SK-N-SH (cell line): ENCODE measurements around the gene EZH1. TPM values are rescaled to one million over a fixed set of nuclear protein-coding genes. Genes with fewer than 3 reads are reported as not detected.
A peak's percentile ranks its signal among the peaks of the same experiment; 100 is the strongest.

Experiments used
- CTCF ChIA-PET: fragments of 300-600, 350-600 bp; formaldehyde crosslinking; extraction: SDS; loops from one replicate; lab custom pipeline; 2021; lab: Yijun Ruan, JAX
- POLR2A ChIA-PET: fragments of 350-600 bp; sonication (Branson Sonifier 250); formaldehyde crosslinking; extraction: SDS; loops from one replicate; lab custom pipeline; 2020; ENCODE audit warnings: antibody characterized with exemption, inconsistent platforms; lab: Yijun Ruan, JAX
- DNase-seq: peaks from one replicate; pipeline ENCODE4 v3.0.0; 2012
- H2AFZ ChIP-seq: fragments of 200-600 bp; sonication (generic); 2 replicates; pipeline ENCODE4 v1.8.1; 2016; ENCODE audit warnings: antibody characterized with exemption, mild to moderate bottlenecking, low read depth
- H3F3A ChIP-seq: fragments of 200-600 bp; sonication (generic); replicated peaks from 2 replicates; pipeline ENCODE3; 2016; ENCODE audit warnings: antibody characterized with exemption, mild to moderate bottlenecking; ENCODE audit not compliant: insufficient read depth
- H3K27ac ChIP-seq, 2 experiments: fragments of 200-500 bp in 1 of 2; fragments of 200-600 bp in 1 of 2; sonication (Bioruptor generic) in 1 of 2; sonication (generic), shearing (Covaris generic) in 1 of 2; 2 replicates each; pipeline versions ENCODE4 v1.5.1 to v1.6.1; 2014 to 2016; ENCODE audit warnings: low read depth in 2 of 2, inconsistent platforms in 1 of 2, low read length in 1 of 2, mild to moderate bottlenecking in 1 of 2, mixed read lengths in 1 of 2
- H3K27me3 ChIP-seq: fragments of 200-600 bp; sonication (generic), shearing (Covaris generic); 2 replicates; pipeline ENCODE4 v1.6.1; 2016; ENCODE audit warnings: mixed run types; ENCODE audit not compliant: insufficient read depth
- H3K36me3 ChIP-seq, 2 experiments: fragments of 200-500 bp in 1 of 2; fragments of 200-600 bp in 1 of 2; sonication (Bioruptor generic) in 1 of 2; sonication (generic) in 1 of 2; replicated peaks in 1 of 2; 2 replicates each; pipeline versions ENCODE3 to v1.5.1; 2014 to 2016; ENCODE audit warnings: low read length in 1 of 2, mild to moderate bottlenecking in 1 of 2; ENCODE audit not compliant: insufficient read depth in 2 of 2, control insufficient read depth in 1 of 2
- H3K4me1 ChIP-seq, 2 experiments: fragments of 200-500 bp in 1 of 2; fragments of 200-600 bp in 1 of 2; sonication (Bioruptor generic) in 1 of 2; sonication (generic), shearing (Covaris generic) in 1 of 2; 2 replicates each; pipeline versions ENCODE4 v1.5.1 to v1.6.1; 2014 to 2016; ENCODE audit warnings: low read depth in 1 of 2, low read length in 1 of 2, mixed run types in 1 of 2; ENCODE audit not compliant: insufficient read depth in 2 of 2, control insufficient read depth in 1 of 2
- H3K4me2 ChIP-seq: fragments of 200-600 bp; sonication (generic), shearing (Covaris generic); 2 replicates; pipeline ENCODE4 v1.6.1; 2017; ENCODE audit warnings: mixed run types
- H3K4me3 ChIP-seq, 2 experiments: fragments of 200-500 bp in 1 of 2; fragments of 200-600 bp in 1 of 2; sonication (Bioruptor generic) in 1 of 2; sonication (generic), shearing (Covaris generic) in 1 of 2; 2 replicates each; pipeline versions ENCODE4 v1.5.1 to v1.8.1; 2014 to 2016; ENCODE audit warnings: low read depth in 2 of 2, inconsistent platforms in 1 of 2, low read length in 1 of 2, mild to moderate bottlenecking in 1 of 2, mixed read lengths in 1 of 2, moderate library complexity in 1 of 2
- H3K79me2 ChIP-seq: fragments of 200-600 bp; sonication (generic); 2 replicates; pipeline ENCODE4 v1.8.1; 2017; ENCODE audit warnings: mild to moderate bottlenecking; ENCODE audit not compliant: insufficient read depth
- H3K9ac ChIP-seq: fragments of 200-600 bp; sonication (generic); 2 replicates; pipeline ENCODE4 v1.6.1; 2017; ENCODE audit warnings: mixed run types
- H3K9me2 ChIP-seq: fragments of 200-600 bp; sonication (generic); 2 replicates; pipeline ENCODE4 v1.6.1; 2017; ENCODE audit warnings: mixed run types
- H3K9me3 ChIP-seq: fragments of 200-600 bp; sonication (generic); 2 replicates; pipeline ENCODE4 v1.6.1; 2017; ENCODE audit warnings: mixed run types, mild to moderate bottlenecking, moderate library complexity
- H4K20me1 ChIP-seq: fragments of 200-600 bp; sonication (generic); 2 replicates; pipeline ENCODE4 v1.6.1; 2017; ENCODE audit warnings: mild to moderate bottlenecking, mixed run types; ENCODE audit not compliant: insufficient read depth
- CHD2 ChIP-seq: fragments of 150-350 bp; IDR thresholded peaks from 2 replicates; pipeline ENCODE4 v1.6.1; 2018; ENCODE audit warnings: low read length; ENCODE audit not compliant: partially characterized antibody
- ELF1 ChIP-seq: IDR thresholded peaks from 2 replicates; pipeline ENCODE4 v1.4.0; 2012
- EZH2phosphoT487 ChIP-seq: fragments of 200-600 bp; sonication (generic); IDR thresholded peaks from 2 replicates; pipeline ENCODE4 v1.6.1; 2017; ENCODE audit warnings: low read depth, mixed run types, mild to moderate bottlenecking, antibody characterized with exemption, moderate library complexity, borderline replicate concordance
- FOSL2 ChIP-seq: IDR thresholded peaks from 2 replicates; pipeline ENCODE4 v1.4.0; 2012; ENCODE audit warnings: low read depth, mild to moderate bottlenecking, moderate library complexity, borderline replicate concordance
- FOXM1 ChIP-seq: IDR thresholded peaks from 2 replicates; pipeline ENCODE4 v1.4.0; 2012; ENCODE audit warnings: low read depth, mild to moderate bottlenecking
- GABPA ChIP-seq: IDR thresholded peaks from 2 replicates; pipeline ENCODE4 v1.4.0; 2012; ENCODE audit warnings: low read depth, mild to moderate bottlenecking
- IRF3 ChIP-seq: fragments of 150-350 bp; IDR thresholded peaks from 2 replicates; pipeline ENCODE4 v1.6.1; 2016; ENCODE audit warnings: mild to moderate bottlenecking, low read depth, low read length
- JUND ChIP-seq: IDR thresholded peaks from 2 replicates; pipeline ENCODE4 v1.4.0; 2012
- MAX ChIP-seq: IDR thresholded peaks from 2 replicates; pipeline ENCODE4 v1.4.0; 2012; ENCODE audit warnings: low read depth
- MEF2A ChIP-seq: IDR thresholded peaks from 2 replicates; pipeline ENCODE4 v1.4.0; 2012; ENCODE audit warnings: low read depth, borderline replicate concordance
- MXI1 ChIP-seq: IDR thresholded peaks from 2 replicates; pipeline ENCODE4 v1.6.1; 2012; ENCODE audit warnings: mild to moderate bottlenecking, low read depth, low read length, improper control_type of control experiment
- NFIC ChIP-seq: IDR thresholded peaks from 2 replicates; pipeline ENCODE4 v1.4.0; 2012; ENCODE audit warnings: borderline replicate concordance
- SIN3A ChIP-seq: IDR thresholded peaks from 2 replicates; pipeline ENCODE4 v1.6.1; 2012; ENCODE audit warnings: low read depth, mild to moderate bottlenecking, low read length, moderate library complexity, borderline replicate concordance
- SMC3 ChIP-seq: IDR thresholded peaks from 2 replicates; pipeline ENCODE4 v1.6.1; 2012; ENCODE audit warnings: low read depth, low read length, improper control_type of control experiment
- TAF1 ChIP-seq: IDR thresholded peaks from 2 replicates; pipeline ENCODE4 v1.6.1; 2012; ENCODE audit warnings: low read depth, mild to moderate bottlenecking, low read length, moderate library complexity, borderline replicate concordance
- TCF12 ChIP-seq: IDR thresholded peaks from 2 replicates; pipeline ENCODE4 v1.4.0; 2012
- TEAD4 ChIP-seq: IDR thresholded peaks from 2 replicates; pipeline ENCODE4 v1.4.0; 2012; ENCODE audit warnings: mild to moderate bottlenecking, borderline replicate concordance; ENCODE audit not compliant: insufficient read depth
- USF2 ChIP-seq: fragments of 150-350 bp; IDR thresholded peaks from 2 replicates; pipeline ENCODE4 v1.6.1; 2017; ENCODE audit warnings: antibody characterized with exemption, low read length, low read depth, borderline replicate concordance
- YY1 ChIP-seq: IDR thresholded peaks from 2 replicates; pipeline ENCODE4 v1.4.0; 2012; ENCODE audit warnings: low read depth, mild to moderate bottlenecking
- ZBTB33 ChIP-seq: IDR thresholded peaks from 2 replicates; pipeline ENCODE4 v1.4.0; 2012; ENCODE audit warnings: low read depth, borderline replicate concordance
- WGBS: methylation state at CpG from one replicate; pipeline ENCODE4 v1.1.6; 2017; ENCODE audit warnings: low lambda C conversion rate; 5-methylcytosine and 5-hydroxymethylcytosine counted together
- polyA plus RNA-seq, 3 experiments: library from polyadenylated mRNA; depleted of rRNA; stranded (reverse); fragments of >200 nt; gene quantifications; 2 replicates each; pipeline ENCODE4 v1.2.3, GENCODE V29; 2012
- TF ChIP-seq, protein P1 (sequence below): IDR thresholded peaks from 2 replicates; pipeline ENCODE4 v1.4.0; 2012; ENCODE audit warnings: low read depth, borderline replicate concordance

The EZH1 gene
- polyA plus RNA-seq, 1 of the 3 experiments (the other 2 are of a cell fraction), result 28.6 TPM

GRCh38 chr17:42766124-42766523, 21.3 kb upstream of the EZH1 start:
- no peak overlapping the region for H3K4me2 ChIP-seq
- ChIA-PET POLR2A (no interaction called here), CTCF (interaction anchor here (1.0 kb wide), 1 partner anchor 188 kb away, joined by 3 read pairs; no protein-coding TSS in a partner anchor)
- no peaks in the 10 kb centered on the region for H3K79me2 ChIP-seq
- 88% methylated on average over 5 of the region's 6 CpGs for WGBS
- peaks cover 5 to 11% of the 10 kb centered on the region in 2 experiments; a peak in 2 of 4 replicates for H3K4me1 ChIP-seq
- no peak overlapping the region for H3K27ac ChIP-seq
- no peaks in the 10 kb centered on the region for H3K9me2 ChIP-seq
- no peaks in the 10 kb centered on the region for H3K36me3 ChIP-seq
- H3K4me3 ChIP-seq, result no peak overlapping the region
- no peak for TF ChIP-seq USF2
- TF ChIP-seq TEAD4, result no peak
- TF ChIP-seq IRF3, result no peak
- no peak for TF ChIP-seq JUND
- no peak for TF ChIP-seq GABPA
- TF ChIP-seq FOSL2, result no peak
- no peak for TF ChIP-seq TAF1
- TF ChIP-seq MEF2A, result no peak
- TF ChIP-seq NFIC, result no peak
- TF ChIP-seq, protein P1, sequence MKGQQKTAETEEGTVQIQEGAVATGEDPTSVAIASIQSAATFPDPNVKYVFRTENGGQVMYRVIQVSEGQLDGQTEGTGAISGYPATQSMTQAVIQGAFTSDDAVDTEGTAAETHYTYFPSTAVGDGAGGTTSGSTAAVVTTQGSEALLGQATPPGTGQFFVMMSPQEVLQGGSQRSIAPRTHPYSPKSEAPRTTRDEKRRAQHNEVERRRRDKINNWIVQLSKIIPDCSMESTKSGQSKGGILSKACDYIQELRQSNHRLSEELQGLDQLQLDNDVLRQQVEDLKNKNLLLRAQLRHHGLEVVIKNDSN, result no peak
- no peak for TF ChIP-seq SMC3
- no peak for TF ChIP-seq ELF1
- H3K9ac ChIP-seq, result no peak overlapping the region
- no peaks in the 10 kb centered on the region for H3K27me3 ChIP-seq
- no peak overlapping the region for H2AFZ ChIP-seq
- DNase-seq, result no peak
- no peaks in the 10 kb centered on the region for H4K20me1 ChIP-seq
- H3F3A ChIP-seq, result peaks cover 3% of the 10 kb centered on the region
- no peaks in the 10 kb centered on the region for H3K9me3 ChIP-seq

DNA sequence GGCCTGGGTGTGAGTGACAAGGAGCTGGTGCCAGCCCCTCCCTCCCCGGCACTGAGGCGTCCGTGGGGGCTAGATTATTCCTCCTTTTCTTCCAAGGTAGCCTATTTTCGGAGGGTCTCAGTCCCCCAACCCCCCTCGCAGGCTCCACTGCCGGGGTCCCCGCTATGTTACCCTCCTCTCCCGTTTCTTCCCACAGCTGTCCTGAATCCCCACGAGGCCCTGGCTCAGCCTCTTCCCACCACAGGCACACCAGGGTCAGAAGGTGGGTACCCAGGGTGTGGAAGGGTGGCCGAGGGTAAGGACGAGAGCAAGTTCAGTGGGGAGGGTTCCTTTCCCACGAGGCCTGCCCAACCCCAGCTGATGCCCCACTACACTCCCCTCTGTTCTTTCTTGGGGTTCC, 16.8 kb upstream of the EZH1 start:
- TF ChIP-seq FOXM1 (no peak), TCF12 (no peak), TAF1 (no peak), SIN3A (no peak), CHD2 (no peak), MXI1 (no peak), FOSL2 (no peak), ZBTB33 (no peak), EZH2phosphoT487 (no peak), MAX (no peak), YY1 (no peak)
- Histone ChIP-seq H3K79me2 (no peaks in the 10 kb centered on the region), H3K4me1 (peaks cover 5 to 16% of the 10 kb centered on the region in 2 experiments; a peak in 2 of 4 replicates), H3K36me3 (no peaks in the 10 kb centered on the region), H3K9me3 (no peaks in the 10 kb centered on the region), H3K9me2 (no peaks in the 10 kb centered on the region), H3K27ac (no peak overlapping the region), H3K4me3 (peak overlapping the region in 1 of 2 experiments; percentile 43; a peak in 2 of 4 replicates), H4K20me1 (no peaks in the 10 kb centered on the region), H2AFZ (0 out of 2 replicates have a peak overlapping the region, but pooled peaks have one; percentile 70), H3K9ac (no peak overlapping the region), H3K4me2 (peak overlapping the region; percentile 59; the same call in 1 of the 2 replicates), H3K27me3 (peaks cover 12% of the 10 kb centered on the region; the same call in 1 of the 2 replicates), H3F3A (peaks cover 8% of the 10 kb centered on the region)
- DNase-seq, result no peak
- CTCF ChIA-PET, result interaction anchor here (0.6 to 4.6 kb wide), 12 partner anchors 8 to 184 kb away, joined by 3 to 53 read pairs (median 6); partner anchors contain the start of genes PSMC3IP and VPS25
- WGBS, result 87% methylated on average over 12 of the region's 12 CpGs
- POLR2A ChIA-PET, result interaction anchor here (0.6 to 2.5 kb wide), 3 partner anchors 11 to 67 kb away, joined by 3 to 17 read pairs (median 3); partner anchors contain the start of gene VPS25
